ENCODE results near the gene CRIP1. TPM values are rescaled to one million over a fixed set of nuclear protein-coding genes. Genes with fewer than 3 reads are reported as not detected.

The CRIP1 gene
- total RNA-seq, 1 donor from 2014 or later, result 106 TPM

DNA sequence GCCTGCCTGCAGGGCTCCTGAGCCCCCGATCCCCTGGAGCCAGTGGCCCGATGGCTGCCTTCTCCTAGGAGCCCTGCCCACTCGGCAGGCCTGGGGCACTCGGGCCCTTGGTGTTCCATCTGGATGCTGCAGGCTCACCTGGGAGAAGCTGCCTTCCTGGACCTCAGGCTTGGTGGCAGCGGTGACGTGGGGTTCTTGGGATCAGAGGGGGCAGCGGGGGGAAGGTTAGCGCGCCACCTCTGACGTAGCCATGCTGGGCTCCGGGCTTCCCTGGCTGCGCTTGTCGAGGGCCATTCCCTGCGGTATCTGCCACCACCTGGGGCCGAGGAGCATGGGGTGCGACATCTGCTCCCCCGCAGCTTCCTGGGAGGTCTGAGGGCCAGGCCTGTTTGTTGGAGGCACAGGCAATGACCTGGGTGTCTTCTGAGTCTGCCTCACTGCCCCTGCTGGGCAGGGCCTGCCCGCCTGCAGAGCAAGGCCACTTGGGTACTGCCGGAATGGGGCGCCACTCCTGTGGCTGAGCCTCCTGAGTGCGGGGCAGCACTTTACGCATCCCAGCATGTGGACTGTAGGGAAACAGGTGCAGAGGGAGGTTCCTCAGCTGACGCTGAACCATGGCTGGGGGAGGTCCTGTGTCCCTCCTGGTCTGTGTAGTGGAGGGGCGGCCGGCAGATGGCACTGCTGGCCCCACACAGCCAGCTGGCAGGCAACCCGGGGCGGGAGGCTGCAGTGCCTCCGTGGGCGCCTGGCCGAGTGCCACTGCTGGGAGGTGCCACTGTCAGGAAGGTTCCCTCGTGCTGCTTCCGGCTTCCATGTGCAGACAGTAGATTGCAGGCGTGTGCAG, 46.8 kb upstream of the CRIP1 start:
- Histone ChIP-seq H3K4me3 (no peak overlapping the region), H3K4me1 (peaks cover 0 to 2% of the 10 kb centered on the region in 2 donors), H3K27ac (no peak overlapping the region), H3K9me3 (no peaks in the 10 kb centered on the region), H3K27me3 (no peaks in the 10 kb centered on the region), H3K36me3 (peaks cover 4 to 19% of the 10 kb centered on the region in 2 donors)
- TF ChIP-seq, protein P1, sequence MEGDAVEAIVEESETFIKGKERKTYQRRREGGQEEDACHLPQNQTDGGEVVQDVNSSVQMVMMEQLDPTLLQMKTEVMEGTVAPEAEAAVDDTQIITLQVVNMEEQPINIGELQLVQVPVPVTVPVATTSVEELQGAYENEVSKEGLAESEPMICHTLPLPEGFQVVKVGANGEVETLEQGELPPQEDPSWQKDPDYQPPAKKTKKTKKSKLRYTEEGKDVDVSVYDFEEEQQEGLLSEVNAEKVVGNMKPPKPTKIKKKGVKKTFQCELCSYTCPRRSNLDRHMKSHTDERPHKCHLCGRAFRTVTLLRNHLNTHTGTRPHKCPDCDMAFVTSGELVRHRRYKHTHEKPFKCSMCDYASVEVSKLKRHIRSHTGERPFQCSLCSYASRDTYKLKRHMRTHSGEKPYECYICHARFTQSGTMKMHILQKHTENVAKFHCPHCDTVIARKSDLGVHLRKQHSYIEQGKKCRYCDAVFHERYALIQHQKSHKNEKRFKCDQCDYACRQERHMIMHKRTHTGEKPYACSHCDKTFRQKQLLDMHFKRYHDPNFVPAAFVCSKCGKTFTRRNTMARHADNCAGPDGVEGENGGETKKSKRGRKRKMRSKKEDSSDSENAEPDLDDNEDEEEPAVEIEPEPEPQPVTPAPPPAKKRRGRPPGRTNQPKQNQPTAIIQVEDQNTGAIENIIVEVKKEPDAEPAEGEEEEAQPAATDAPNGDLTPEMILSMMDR (IDR thresholded peaks at IDR 0.05), result no peak
- no peak for DNase-seq (ENCODE audit: low spot score in 2 of 2)
- intact Hi-C loops (cut with DNase I), result no loop called here

DNA sequence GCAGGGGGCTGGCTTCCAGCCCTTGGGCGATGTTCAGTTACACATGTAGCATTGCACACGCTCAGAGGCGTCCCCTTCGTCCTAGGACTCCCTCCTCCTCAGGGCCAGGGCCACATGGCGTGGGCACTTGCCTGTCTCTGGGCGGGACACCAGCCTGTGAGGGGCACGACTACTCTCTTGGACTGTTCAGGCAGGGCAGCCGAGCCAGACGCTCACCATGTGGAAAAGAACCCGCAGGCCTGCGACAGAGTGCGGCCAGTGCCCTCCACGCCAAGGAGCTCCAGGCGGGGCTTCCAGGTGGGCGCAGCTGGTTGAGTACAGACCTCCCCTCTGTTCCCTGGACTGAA, 46.2 kb upstream of the CRIP1 start:
- no peak for DNase-seq (ENCODE audit: low spot score in 2 of 2)
- no peak overlapping the region for H3K4me3 ChIP-seq
- peaks cover 0 to 2% of the 10 kb centered on the region in 2 donors for H3K4me1 ChIP-seq
- no peaks in the 10 kb centered on the region for H3K9me3 ChIP-seq
- intact Hi-C loops (cut with DNase I), result no loop called here
- no peaks in the 10 kb centered on the region for H3K27me3 ChIP-seq
- TF ChIP-seq, protein P1 (IDR thresholded peaks at IDR 0.05), result no peak
- peaks cover 4 to 19% of the 10 kb centered on the region in 2 donors for H3K36me3 ChIP-seq
- no peak overlapping the region for H3K27ac ChIP-seq

DNA sequence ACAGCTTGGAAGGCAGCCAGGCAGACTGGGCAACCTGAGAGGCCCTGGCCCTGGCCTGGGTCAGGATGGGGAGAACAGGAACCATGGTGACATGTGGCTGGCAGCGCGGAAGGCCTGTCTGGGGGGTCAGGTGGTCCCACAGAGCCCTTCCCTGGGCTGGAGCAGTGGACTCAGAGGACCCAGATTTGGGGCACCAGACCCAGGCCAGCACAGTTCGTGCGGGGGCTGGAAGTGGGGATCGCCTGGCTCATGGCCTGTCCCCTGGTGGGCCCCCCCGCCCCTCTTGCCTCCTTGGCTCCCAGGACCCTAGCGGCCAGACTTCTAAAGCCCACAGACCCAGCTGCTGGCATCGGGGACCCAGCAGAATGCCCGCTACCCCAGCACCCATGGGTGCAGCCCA, 45.7 kb upstream of the CRIP1 start:
- intact Hi-C loops (cut with DNase I), result no loop called here
- Histone ChIP-seq H3K27me3 (no peaks in the 10 kb centered on the region), H3K4me3 (no peak overlapping the region), H3K4me1 (peaks cover 0 to 2% of the 10 kb centered on the region in 2 donors), H3K36me3 (peaks cover 4 to 19% of the 10 kb centered on the region in 2 donors), H3K9me3 (no peaks in the 10 kb centered on the region), H3K27ac (no peak overlapping the region)
- TF ChIP-seq, protein P1 (IDR thresholded peaks at IDR 0.05), result no peak
- no peak for DNase-seq (ENCODE audit: low spot score in 2 of 2)

DNA sequence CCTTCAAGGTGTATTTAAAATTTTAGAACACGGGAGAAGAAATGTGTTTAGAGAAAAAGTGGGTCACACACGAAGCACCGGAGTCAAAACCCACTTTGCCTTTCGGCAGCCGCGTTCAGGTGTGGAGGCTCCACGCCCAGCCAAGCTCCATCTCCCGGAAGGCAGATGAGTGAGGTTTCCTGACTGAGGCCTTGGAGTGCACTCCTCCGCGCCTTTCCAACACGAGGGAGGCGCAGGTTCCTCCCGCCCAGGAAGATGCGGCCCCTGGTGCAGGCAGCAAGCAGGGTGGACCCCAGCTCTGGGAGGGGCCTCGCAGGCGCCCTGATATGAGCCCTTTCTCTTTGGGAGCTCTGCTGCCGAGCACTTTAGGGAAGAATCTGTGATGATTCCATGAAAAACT, 44.6 kb upstream of the CRIP1 start:
- H3K27ac ChIP-seq, result no peak overlapping the region
- no peaks in the 10 kb centered on the region for H3K4me1 ChIP-seq
- peaks cover 4 to 19% of the 10 kb centered on the region in 2 donors for H3K36me3 ChIP-seq
- intact Hi-C loops (cut with DNase I), result no loop called here
- TF ChIP-seq, protein P1 (IDR thresholded peaks at IDR 0.05), result no peak
- no peaks in the 10 kb centered on the region for H3K27me3 ChIP-seq
- no peak overlapping the region for H3K4me3 ChIP-seq
- DNase-seq (ENCODE audit: low spot score in 2 of 2), result no peak
- H3K9me3 ChIP-seq, result no peaks in the 10 kb centered on the region

DNA sequence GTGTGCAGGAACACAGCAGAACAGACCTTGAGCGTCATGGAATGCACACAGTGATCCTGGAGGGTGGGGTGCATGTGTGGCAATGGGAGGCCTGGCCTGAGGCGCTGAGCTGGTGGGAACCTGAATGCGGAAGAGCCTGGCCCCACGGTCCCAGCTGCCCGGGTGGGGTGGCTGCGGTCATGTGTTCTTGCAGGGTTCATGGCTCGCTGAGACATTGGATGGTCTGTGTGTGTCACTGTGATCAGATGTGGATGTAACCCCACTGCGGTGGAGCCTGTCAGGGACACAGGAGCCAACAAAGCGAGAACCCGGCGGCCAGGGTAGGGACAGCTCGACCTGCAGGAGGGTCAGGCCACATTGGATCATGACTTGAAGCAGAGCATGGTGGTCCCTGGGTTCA, 43.9 kb upstream of the CRIP1 start:
- intact Hi-C loops (cut with DNase I), result no loop called here
- no peak overlapping the region for H3K27ac ChIP-seq
- H3K4me1 ChIP-seq, result no peaks in the 10 kb centered on the region
- H3K4me3 ChIP-seq, result no peak overlapping the region
- H3K27me3 ChIP-seq, result no peaks in the 10 kb centered on the region
- no peaks in the 10 kb centered on the region for H3K9me3 ChIP-seq
- no peak for DNase-seq (ENCODE audit: low spot score in 2 of 2)
- H3K36me3 ChIP-seq, result peaks cover 4 to 19% of the 10 kb centered on the region in 2 donors
- TF ChIP-seq, protein P1 (IDR thresholded peaks at IDR 0.05), result no peak

Data from ascending aorta (tissue), 2 donors.